Ovary (tissue), 9 donors: ENCODE measurements around the gene NKX1-1. TPM values are rescaled to one million over a fixed set of nuclear protein-coding genes. Genes with fewer than 3 reads are reported as not detected.

Experiments used
- DNase-seq, 5 donors: peaks; one replicate each; pipeline ENCODE4 v3.0.0-alpha.2; 2019 to 2020
- H3K27ac ChIP-seq, 2 donors: fragments of 200-600 bp; one replicate each; pipeline versions ENCODE4 v1.5.1 to v1.8.0; 2019 to 2022
- H3K27me3 ChIP-seq: fragments of 200-600 bp; one replicate; pipeline ENCODE4 v1.8.0; 2022
- H3K36me3 ChIP-seq: fragments of 200-600 bp; sonication (generic); one replicate; pipeline ENCODE4 v1.5.1; 2019
- H3K4me1 ChIP-seq: one replicate; pipeline ENCODE4 v1.8.1; 2013; ENCODE audit warnings: mild to moderate bottlenecking, moderate library complexity; ENCODE audit not compliant: insufficient read depth
- H3K4me3 ChIP-seq: fragments of 200-600 bp; sonication (generic); one replicate; pipeline ENCODE4 v1.5.1; 2017
- H3K9me3 ChIP-seq, 2 donors: fragments of 200-600 bp in 1 of 2; sonication (generic) in 1 of 2; one replicate each; pipeline versions ENCODE4 v1.5.1 to v1.8.1; 2013 to 2019; ENCODE audit warnings: mild to moderate bottlenecking in 1 of 2, moderate library complexity in 1 of 2
- CTCF ChIP-seq, 3 donors: fragments of 450-650 bp in 2 of 3; fragments of 200-600 bp in 1 of 3; IDR thresholded peaks; one replicate each; pipeline versions ENCODE4 v1.5.1 to v1.8.0; 2016 to 2022; ENCODE audit warnings: antibody characterized with exemption in 3 of 3, mild to moderate bottlenecking in 1 of 3
- EP300 ChIP-seq: sonication (generic); formaldehyde crosslinking; IDR thresholded peaks from one replicate; pipeline ENCODE4 v1.6.1; 2017; ENCODE audit warnings: antibody characterized with exemption
- POLR2A ChIP-seq: fragments of 450-650 bp; IDR thresholded peaks from one replicate; pipeline ENCODE4 v1.6.1; 2017; ENCODE audit warnings: antibody characterized with exemption, mild to moderate bottlenecking, moderate library complexity
- WGBS, 3 donors: extraction: QIAGEN DNeasy Blood & Tissue Kit in 1 of 3; methylation state at CpG; one replicate each; pipeline versions ENCODE4 v1.1.5 to v1.1.7; 2013 to 2017; 5-methylcytosine and 5-hydroxymethylcytosine counted together
- intact Hi-C, 4 donors: fragments of 100-400 bp; cut with DNase I; formaldehyde crosslinking; loops; one replicate each; pipeline versions ENCODE4 v1.11.0 to v1.15.1; 2022 to 2023
- polyA plus RNA-seq, 2 donors: library from polyadenylated mRNA; stranded (reverse); fragments of 200-250 nt in 1 of 2; fragments of 350-450 nt in 1 of 2; fragmentation: Illumina TruSeq in 1 of 2; extraction: RNeasy Lipid Tissue Mini Kit (QIAGEN cat#74804) in 1 of 2; gene quantifications; one replicate each; pipeline ENCODE4 v1.2.3, GENCODE V29; 2013 to 2014
- total RNA-seq, 7 donors: library from RNA; depleted of rRNA in 2 of 7; stranded (reverse); fragments of >200 nt in 2 of 7; fragmentation: NEBNext Ultra II Directional in 3 of 7; extraction: Animal tissue kit (Norgen Biotek cat#: 25700) in 3 of 7; gene quantifications; one replicate each; pipeline versions ENCODE4 v1.1.0 to v1.2.4, GENCODE V29; 2016 to 2023
- donor health status: DM: no; HTN: no; CAD: no; lungs with moderate emphysema.
- donor health status: DM: no; HTN: no; CAD: no.
- donor health status: Bipolar disorder and iron deficiency.
- donor health status: DM: yes; HTN: yes; CAD: no.
- donor health status: DM: no; HTN: no; CAD: no.
- donor health status: DM: yes; HTN: yes; CAD: no.

The NKX1-1 gene
- total and polyA plus RNA-seq, 9 donors: not detected

GRCh38 chr4:1451106-1451751 lies 45.0 kb upstream of the NKX1-1 start:
- no peak overlapping the region for H3K4me3 ChIP-seq
- intact Hi-C loops: no loop called here
- H3K36me3 ChIP-seq: no peaks in the 10 kb centered on the region
- 74 to 82% (median 81%) methylated on average over 18 of the region's 18 CpGs for WGBS, 3 donors
- H3K27ac ChIP-seq: no peak overlapping the region
- TF ChIP-seq EP300 (no peak), CTCF (IDR thresholded peaks at IDR 0.05) (no peak), POLR2A (no peak)
- peak in 1 of 5 donors; percentile 4 for DNase-seq
- H3K9me3 ChIP-seq: no peaks in the 10 kb centered on the region
- no peaks in the 10 kb centered on the region for H3K4me1 ChIP-seq
- H3K27me3 ChIP-seq: no peaks in the 10 kb centered on the region

GRCh38 chr4:1449833-1450741 lies 43.8 kb upstream of the NKX1-1 start:
- intact Hi-C loops: no loop called here
- peak in 1 of 5 donors; percentile 8 for DNase-seq
- no peak overlapping the region for H3K4me3 ChIP-seq
- no peak overlapping the region for H3K27ac ChIP-seq
- no peaks in the 10 kb centered on the region for H3K36me3 ChIP-seq
- H3K27me3 ChIP-seq: no peaks in the 10 kb centered on the region
- 75 to 82% (median 76%) methylated on average over 32 of the region's 32 CpGs for WGBS, 3 donors
- H3K4me1 ChIP-seq: no peaks in the 10 kb centered on the region
- no peaks in the 10 kb centered on the region for H3K9me3 ChIP-seq
- TF ChIP-seq POLR2A: no peak
- no peak for TF ChIP-seq EP300
- no peak for TF ChIP-seq CTCF (IDR thresholded peaks at IDR 0.05)

GRCh38 chr4:1449475-1449832 lies 43.2 kb upstream of the NKX1-1 start:
- intact Hi-C loops: no loop called here
- no peaks in the 10 kb centered on the region for H3K9me3 ChIP-seq
- H3K4me3 ChIP-seq: no peak overlapping the region
- no peaks in the 10 kb centered on the region for H3K4me1 ChIP-seq
- 23 to 36% (median 28%) methylated on average over 11 to 12 of the region's 12 CpGs for WGBS, 3 donors
- TF ChIP-seq EP300 (no peak), POLR2A (no peak), CTCF (IDR thresholded peaks at IDR 0.05) (no peak)
- no peaks in the 10 kb centered on the region for H3K27me3 ChIP-seq
- H3K27ac ChIP-seq: no peak overlapping the region
- DNase-seq: no peak
- H3K36me3 ChIP-seq: no peaks in the 10 kb centered on the region

- no peak for TF ChIP-seq POLR2A
- TF ChIP-seq EP300: no peak
- TF ChIP-seq CTCF (IDR thresholded peaks at IDR 0.05): no peak
- Histone ChIP-seq H3K27ac (no peak overlapping the region), H3K36me3 (no peaks in the 10 kb centered on the region), H3K4me1 (no peaks in the 10 kb centered on the region), H3K27me3 (no peaks in the 10 kb centered on the region), H3K4me3 (no peak overlapping the region), H3K9me3 (no peaks in the 10 kb centered on the region)
- DNase-seq: peak in 1 of 5 donors; percentile 4
- intact Hi-C loops: no loop called here
- WGBS, 3 donors: 66 to 74% (median 70%) methylated on average over 28 of the region's 28 CpGs
Observed at GRCh38 chr4:1448589-1449420, 42.6 kb upstream of the NKX1-1 start.
